Measurements from ENCODE around the gene TMEM204.

TMEM204 gene

DNA sequence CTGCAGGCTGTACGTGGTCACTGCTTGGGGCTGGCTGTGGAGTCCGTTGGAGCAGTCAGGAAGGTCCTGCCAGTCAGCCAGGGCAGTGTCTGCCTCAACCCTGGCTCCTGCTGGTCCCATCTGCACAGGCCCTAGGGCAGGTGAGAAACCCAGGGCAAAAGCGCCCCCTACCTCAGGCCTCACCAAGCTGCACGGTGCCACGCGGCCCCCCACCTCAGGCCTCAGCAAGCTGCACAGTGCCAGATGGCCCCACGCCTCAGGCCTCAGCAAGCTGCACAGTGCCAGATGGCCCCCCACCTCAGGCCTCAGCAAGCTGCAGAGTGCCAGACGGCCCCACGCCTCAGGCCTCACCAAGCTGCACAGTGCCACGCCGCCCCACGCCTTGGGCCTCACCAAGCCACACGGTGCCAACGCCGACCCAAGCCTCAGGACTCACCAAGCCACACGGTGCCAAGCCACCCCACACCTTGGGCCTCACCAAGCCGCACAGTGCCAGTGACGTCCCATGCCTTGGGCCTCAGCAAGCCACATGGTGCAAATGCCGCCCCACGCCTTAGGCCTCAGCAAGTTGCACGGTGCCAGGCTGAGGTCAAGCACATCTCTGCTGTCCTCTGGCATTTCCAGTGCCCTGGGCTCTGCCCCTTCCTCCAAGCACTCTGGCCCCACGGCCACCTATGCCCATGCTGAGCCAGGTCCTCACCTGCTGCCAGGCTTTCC lies 5.5 kb downstream of the TMEM204 start:
- DNase-seq (ENCODE audit: low read depth): no peak

DNA sequence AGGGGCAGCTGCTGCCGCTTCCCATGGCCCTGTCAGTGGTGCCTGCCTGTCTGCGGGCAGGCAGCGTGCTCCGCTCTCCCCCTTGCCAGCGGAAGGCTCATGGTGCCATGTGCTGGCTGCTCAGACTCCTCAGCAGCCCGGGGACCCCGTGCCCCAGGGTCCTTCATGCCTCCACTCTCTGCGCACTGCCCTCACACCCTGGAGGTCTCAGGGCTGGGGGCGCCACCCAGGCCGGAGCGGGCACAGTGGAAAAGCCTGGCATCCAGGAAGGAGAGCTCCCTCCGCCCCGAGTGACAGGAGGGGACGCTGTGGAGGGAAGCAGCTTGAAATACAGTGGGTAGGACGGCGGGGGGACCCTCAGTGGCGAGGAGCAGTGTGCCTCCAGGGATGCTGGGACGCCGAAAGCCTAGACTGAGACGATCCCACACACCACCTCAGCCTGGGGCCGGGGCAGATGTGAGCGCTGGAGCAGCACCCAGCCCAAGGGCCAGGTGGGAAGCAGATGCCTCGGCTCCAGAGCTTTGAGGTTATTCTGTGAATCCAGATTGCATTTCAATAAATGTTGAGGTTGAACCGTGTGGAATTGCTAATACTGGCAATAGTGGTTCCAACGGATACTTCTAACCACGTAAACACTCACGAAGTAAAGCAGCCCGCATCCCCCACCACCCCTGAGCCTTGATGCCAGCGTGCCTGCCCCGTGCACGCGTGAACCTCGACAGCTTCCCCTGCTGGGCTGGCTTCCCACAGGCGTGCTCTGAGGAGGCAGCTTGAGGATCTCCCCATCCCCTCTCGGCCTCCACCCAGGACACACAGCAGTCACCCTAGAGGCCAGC lies 6.5 kb downstream of the TMEM204 start:
- no peak for DNase-seq (ENCODE audit: low read depth)

- no peak for DNase-seq (ENCODE audit: low read depth)
These were observed 7.0 kb downstream of the TMEM204 start for GRCh38 chr16:1540556-1540855.

DNA sequence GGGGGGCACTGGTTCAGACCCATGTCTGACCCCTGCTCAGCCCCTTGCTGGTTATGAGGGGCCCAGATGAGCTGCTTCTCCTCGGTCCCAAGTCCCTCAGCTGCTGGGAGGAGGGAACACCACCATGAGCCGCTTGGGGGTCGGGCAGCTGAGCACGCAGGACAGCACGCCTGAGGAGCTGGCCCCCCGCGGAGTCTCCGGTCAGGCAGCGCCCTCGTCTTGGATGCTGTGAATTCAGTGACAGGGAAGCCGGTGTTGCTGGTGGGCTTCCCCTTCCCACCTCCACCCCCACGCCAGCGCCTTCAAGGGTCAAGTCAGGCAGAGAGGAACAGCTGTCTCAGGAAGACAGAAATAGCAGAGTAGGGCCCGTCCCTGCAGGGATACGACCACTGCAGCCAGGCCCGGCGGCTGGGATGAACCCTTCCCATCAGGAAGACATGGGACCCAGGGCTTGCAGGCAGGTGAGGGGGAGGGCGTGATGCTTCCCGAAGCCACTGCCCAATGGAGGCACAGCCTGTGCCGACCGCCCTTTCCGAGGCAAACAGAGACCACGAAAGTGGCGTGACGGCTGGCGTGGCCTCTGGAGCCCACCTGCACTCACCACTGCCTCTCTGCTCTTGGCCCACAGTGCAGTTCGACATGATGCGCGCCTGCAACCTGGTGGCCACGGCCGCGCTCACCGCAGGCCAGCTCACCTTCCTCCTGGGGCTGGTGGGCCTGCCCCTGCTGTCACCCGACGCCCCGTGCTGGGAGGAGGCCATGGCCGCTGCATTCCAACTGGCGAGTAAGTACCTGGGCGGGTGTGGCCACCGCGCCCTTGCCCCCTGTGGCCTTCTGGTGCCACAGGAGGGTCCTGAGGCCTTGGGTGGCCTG lies 8.1 kb downstream of the TMEM204 start:
- no peak for DNase-seq (ENCODE audit: low read depth)

DNA sequence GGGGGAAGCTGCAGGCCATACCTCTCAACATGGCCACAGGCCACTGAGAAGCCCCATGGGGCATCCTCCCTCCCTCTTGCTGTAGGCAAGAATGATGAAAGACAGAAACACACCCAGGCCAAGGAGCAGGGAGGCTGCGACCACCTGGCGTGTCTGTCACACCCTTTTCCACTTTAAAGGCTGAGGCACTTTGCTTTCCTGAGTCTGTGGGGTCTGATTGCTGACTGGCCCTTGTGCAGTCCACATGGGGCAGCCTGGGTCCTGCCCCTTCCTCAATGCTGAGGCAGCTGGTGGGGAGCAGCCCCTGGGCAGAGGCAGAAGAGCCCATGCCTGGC lies 8.7 kb downstream of the TMEM204 start:
- no peak for DNase-seq (ENCODE audit: low read depth)

GRCh38 chr16:1542533-1542932 lies 9.1 kb downstream of the TMEM204 start:
- DNase-seq (ENCODE audit: low read depth): no peak

GRCh38 chr16:1543085-1543896 lies 9.8 kb downstream of the TMEM204 start:
- peak; percentile 35 for DNase-seq (ENCODE audit: low read depth)

GRCh38 chr16:1545044-1546040 lies 11.9 kb downstream of the TMEM204 start:
- DNase-seq (ENCODE audit: low read depth): no peak

- DNase-seq (ENCODE audit: low read depth): no peak
These were observed 13.0 kb downstream of the TMEM204 start for GRCh38 chr16:1546430-1546829.

- DNase-seq (ENCODE audit: low read depth): no peak
These were observed 14.8 kb downstream of the TMEM204 start for GRCh38 chr16:1548233-1548632.

- DNase-seq (ENCODE audit: low read depth): no peak
These were observed 15.3 kb downstream of the TMEM204 start for GRCh38 chr16:1548727-1549126.

DNA sequence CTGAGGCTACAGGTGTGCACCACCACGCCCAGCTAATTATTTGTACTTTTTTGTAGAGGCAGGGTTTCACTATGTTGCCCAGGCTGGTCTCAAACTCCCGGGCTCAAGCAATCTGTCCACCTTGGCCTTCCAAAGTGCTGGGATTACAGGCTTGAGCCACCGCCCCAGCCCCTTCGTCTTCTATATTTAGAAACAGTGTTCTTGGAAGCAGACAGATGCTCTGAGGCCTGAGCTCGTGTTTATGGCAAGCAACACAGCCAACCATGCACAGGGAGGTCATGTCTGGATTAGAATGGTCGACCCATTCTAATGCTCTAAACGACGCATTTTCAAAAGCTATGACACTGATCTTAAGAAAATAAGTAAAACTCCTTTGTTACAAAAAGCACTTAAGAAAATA lies 16.6 kb downstream of the TMEM204 start:
- no peak for DNase-seq (ENCODE audit: low read depth)

- no peak for DNase-seq (ENCODE audit: low read depth)
These were observed 17.2 kb downstream of the TMEM204 start for GRCh38 chr16:1550696-1551095.

DNA sequence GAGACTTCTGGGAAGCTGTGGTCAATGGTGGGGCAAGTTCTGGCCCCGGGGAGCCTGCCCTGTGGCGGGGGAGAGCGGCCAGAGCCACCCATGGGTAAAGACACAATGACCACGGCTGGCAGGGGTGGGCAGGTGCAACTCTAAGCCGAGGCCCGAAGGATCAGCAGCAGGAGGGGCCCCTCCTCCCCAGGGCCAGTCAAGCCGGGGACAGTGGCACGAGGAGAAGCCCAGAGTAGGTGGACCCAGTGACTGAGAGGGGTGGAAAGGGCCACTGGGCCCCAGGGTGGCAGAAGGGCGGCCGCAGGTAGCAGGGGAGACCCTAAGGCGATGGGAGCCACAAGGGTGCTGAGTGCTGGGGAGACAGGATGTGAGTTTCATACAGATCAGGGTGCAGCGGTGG lies 17.7 kb downstream of the TMEM204 start:
- DNase-seq (ENCODE audit: low read depth): no peak

DNA sequence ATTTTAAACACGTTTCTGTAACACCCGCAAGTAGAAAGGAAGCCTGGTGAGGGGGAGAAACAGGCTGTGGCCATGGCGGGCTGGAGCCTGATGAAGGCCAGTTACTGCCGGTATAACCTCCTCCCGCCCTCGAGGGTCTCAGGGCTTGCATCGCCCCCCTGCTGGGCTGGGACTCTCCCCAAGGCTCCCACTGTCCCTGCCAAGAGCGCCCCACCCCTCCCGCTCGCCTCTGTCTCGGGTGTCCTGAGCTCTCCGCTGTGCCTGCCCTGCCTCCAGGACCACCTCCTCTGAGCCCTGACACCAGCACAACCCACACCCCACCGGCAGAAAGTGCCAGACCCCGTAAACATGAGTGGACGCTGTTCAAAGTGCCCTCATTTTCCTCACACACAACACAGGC lies 18.7 kb downstream of the TMEM204 start:
- no peak for DNase-seq (ENCODE audit: low read depth)

DNA sequence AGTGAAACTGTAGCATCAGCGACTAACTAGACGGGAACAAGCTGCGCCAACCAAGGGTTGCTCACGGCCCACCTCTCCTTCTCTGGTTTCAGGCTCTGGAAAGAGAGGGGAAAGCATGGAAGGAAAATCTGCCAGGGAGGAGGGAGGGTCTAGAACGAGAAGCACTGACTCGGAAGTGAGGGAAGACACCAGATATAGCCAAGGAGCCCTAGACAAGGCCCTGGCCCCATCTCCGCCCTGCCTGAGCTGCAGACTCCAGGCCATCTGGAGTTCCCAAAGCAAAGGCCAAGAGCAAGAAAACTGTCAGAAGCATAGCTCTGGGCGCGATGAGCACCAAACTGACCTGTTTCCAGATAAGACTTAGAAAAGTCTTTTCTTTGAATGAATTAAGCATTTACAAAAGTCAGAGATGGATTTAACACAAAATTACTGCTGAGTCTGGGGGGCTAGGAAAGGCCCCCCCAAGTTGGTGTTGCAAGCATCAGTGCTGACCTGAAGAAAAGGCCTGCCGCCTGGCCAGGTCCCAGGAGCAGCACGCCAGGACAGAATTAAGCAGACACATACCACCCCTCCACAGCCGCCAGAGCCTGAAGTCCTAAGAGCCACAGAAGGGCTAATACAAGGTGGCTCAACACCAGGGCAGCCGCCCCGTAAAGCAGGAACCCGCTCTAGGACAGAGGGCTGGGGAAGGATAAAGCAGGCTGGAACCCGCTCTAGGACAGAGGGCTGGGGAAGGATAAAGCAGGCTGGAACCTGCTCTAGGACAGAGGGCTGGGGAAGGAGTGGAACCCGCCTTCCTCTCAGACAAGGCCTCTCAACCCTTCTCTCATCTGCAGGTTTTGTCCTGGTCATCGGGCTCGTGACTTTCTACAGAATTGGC lies 20.7 kb downstream of the TMEM204 start:
- DNase-seq (ENCODE audit: low read depth): no peak

DNA sequence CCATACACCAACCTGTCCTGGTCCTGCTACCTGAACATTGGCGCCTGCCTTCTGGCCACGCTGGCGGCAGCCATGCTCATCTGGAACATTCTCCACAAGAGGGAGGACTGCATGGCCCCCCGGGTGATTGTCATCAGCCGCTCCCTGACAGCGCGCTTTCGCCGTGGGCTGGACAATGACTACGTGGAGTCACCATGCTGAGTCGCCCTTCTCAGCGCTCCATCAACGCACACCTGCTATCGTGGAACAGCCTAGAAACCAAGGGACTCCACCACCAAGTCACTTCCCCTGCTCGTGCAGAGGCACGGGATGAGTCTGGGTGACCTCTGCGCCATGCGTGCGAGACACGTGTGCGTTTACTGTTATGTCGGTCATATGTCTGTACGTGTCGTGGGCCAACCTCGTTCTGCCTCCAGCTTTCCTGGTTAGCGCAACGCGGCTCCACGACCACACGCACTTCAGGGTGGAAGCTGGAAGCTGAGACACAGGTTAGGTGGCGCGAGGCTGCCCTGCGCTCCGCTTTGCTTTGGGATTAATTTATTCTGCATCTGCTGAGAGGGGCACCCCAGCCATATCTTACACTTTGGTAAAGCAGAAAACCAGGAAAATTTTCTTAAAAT lies 21.5 kb downstream of the TMEM204 start:
- no peak for DNase-seq (ENCODE audit: low read depth)

- no peak for DNase-seq (ENCODE audit: low read depth)
These were observed 22.8 kb downstream of the TMEM204 start for GRCh38 chr16:1556254-1556653.

DNA sequence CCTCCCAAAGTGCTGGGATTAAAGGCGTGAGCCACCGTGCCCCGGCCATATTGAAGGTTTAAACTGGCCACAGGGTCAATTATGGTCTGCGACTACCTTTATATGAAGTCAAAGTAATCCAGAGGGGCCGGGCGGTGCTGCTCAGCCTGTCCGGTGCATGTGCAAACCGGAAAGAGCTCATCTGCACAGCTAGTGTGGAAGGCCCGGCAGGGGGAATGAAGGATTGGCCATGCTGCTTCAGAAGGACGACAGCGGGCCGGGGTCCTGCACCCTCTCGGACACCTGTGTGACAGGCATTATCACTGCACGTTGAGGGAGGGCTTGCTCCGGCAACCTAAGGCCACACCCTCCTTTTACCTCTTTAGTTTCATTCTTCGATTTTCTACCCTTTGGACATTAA lies 23.6 kb downstream of the TMEM204 start:
- no peak for DNase-seq (ENCODE audit: low read depth)

Measured in stimulated activated CD8-positive, alpha-beta memory T cell treated with anti-CD3 and anti-CD28 coated beads, Interleukin-7, amount 100 ng/mL, for 24 hours (primary cell).